GM19397 (cell line): ENCODE measurements around the gene PHOX2A.

Source experiments
- ATAC-seq: cut with Tn5 transposase; IDR thresholded peaks from one replicate; pipeline ENCODE4 v1.9.1; 2021; ENCODE audit warnings: mild to moderate bottlenecking, moderate library complexity; ENCODE audit not compliant: unreplicated experiment

PHOX2A gene

GRCh38 chr11:72235351-72236057 lies 8.5 kb downstream of the PHOX2A start:
- ATAC-seq: no peak

GRCh38 chr11:72234920-72235319 lies 9.1 kb downstream of the PHOX2A start:
- ATAC-seq: no peak

- no peak for ATAC-seq
Observed at GRCh38 chr11:72234514-72234830, 9.5 kb downstream of the PHOX2A start.

- ATAC-seq: no peak
Observed at GRCh38 chr11:72233773-72234513, 10.0 kb downstream of the PHOX2A start.

GRCh38 chr11:72233056-72233772 lies 10.8 kb downstream of the PHOX2A start:
- ATAC-seq: no peak

GRCh38 chr11:72232260-72233055 lies 11.5 kb downstream of the PHOX2A start:
- ATAC-seq: no peak

- ATAC-seq: no peak
Observed at GRCh38 chr11:72231396-72232259, 12.3 kb downstream of the PHOX2A start.

GRCh38 chr11:72230764-72231365 lies 13.1 kb downstream of the PHOX2A start:
- ATAC-seq: no peak

GRCh38 chr11:72229925-72230763 lies 13.8 kb downstream of the PHOX2A start:
- no peak for ATAC-seq

GRCh38 chr11:72229336-72229924 lies 14.5 kb downstream of the PHOX2A start:
- no peak for ATAC-seq

GRCh38 chr11:72228844-72229231 lies 15.1 kb downstream of the PHOX2A start:
- ATAC-seq: no peak

- ATAC-seq: no peak
Observed at GRCh38 chr11:72228229-72228843, 15.6 kb downstream of the PHOX2A start.

- ATAC-seq: no peak
Observed at GRCh38 chr11:72227316-72228228, 16.4 kb downstream of the PHOX2A start.

- ATAC-seq: no peak
Observed at GRCh38 chr11:72226701-72227100, 17.3 kb downstream of the PHOX2A start.

- no peak for ATAC-seq
Observed at GRCh38 chr11:72225411-72225951, 18.5 kb downstream of the PHOX2A start.

- ATAC-seq: no peak
Observed at GRCh38 chr11:72224564-72225410, 19.2 kb downstream of the PHOX2A start, which contains the start of gene INPPL1. Gene INPPL1 (plus strand): TSS chr11:72224767. CDS start chr11:72224985, 218 bp downstream.
